KMS-11 (cell line): ENCODE data around the gene DRD4.

Experiments
- H2AFZ ChIP-seq: fragments of 200-600 bp; sonication (generic); 2 replicates; pipeline ENCODE4 v1.6.1; 2016; ENCODE audit warnings: antibody characterized with exemption, mixed run types, low read depth
- H3K27ac ChIP-seq: fragments of 200-600 bp; sonication (generic); 2 replicates; pipeline ENCODE4 v1.6.1; 2016; ENCODE audit warnings: mild to moderate bottlenecking, mixed run types
- H3K27me3 ChIP-seq: fragments of 200-600 bp; sonication (generic); 2 replicates; pipeline ENCODE4 v1.6.1; 2017; ENCODE audit warnings: mild to moderate bottlenecking, low read depth, mixed run types, moderate library complexity; ENCODE audit not compliant: insufficient read depth
- H3K36me3 ChIP-seq: fragments of 200-600 bp; sonication (generic); 2 replicates; pipeline ENCODE4 v1.6.1; 2017; ENCODE audit warnings: mild to moderate bottlenecking, mixed run types; ENCODE audit not compliant: insufficient read depth
- H3K4me1 ChIP-seq: fragments of 200-600 bp; sonication (generic); 2 replicates; pipeline ENCODE4 v1.6.1; 2016; ENCODE audit warnings: mild to moderate bottlenecking, low read depth, mixed run types; ENCODE audit not compliant: poor library complexity, severe bottlenecking
- H3K4me2 ChIP-seq: fragments of 200-600 bp; sonication (generic); 2 replicates; pipeline ENCODE4 v1.7.0; 2016; ENCODE audit warnings: mild to moderate bottlenecking, mixed run types
- H3K4me3 ChIP-seq: fragments of 200-600 bp; sonication (generic); IDR thresholded peaks from 2 replicates; pipeline ENCODE4 v1.6.1; 2017; ENCODE audit warnings: low read depth, low read length, mixed read lengths; ENCODE audit not compliant: insufficient read depth
- H3K79me2 ChIP-seq: fragments of 200-600 bp; sonication (generic); 2 replicates; pipeline ENCODE4 v1.6.1; 2016; ENCODE audit warnings: low read depth, mixed run types; ENCODE audit not compliant: insufficient read depth
- H3K9ac ChIP-seq: fragments of 200-600 bp; sonication (generic); 2 replicates; pipeline ENCODE4 v1.6.1; 2016; ENCODE audit warnings: mild to moderate bottlenecking, mixed run types
- H4K20me1 ChIP-seq: fragments of 200-600 bp; sonication (generic); 2 replicates; pipeline ENCODE4 v1.6.1; 2016; ENCODE audit warnings: mild to moderate bottlenecking, mixed run types; ENCODE audit not compliant: insufficient read depth
- CTCF ChIP-seq: fragments of 200-600 bp; sonication (generic); conservative IDR thresholded peaks from 2 replicates; pipeline ENCODE4 v1.6.1; 2017; ENCODE audit warnings: low read depth, mild to moderate bottlenecking, antibody characterized with exemption, low read length, moderate library complexity, mixed read lengths

Gene DRD4

GRCh38 chr11:595400-595799 lies 41.7 kb upstream of the DRD4 start:
- Histone ChIP-seq H3K4me1 (peaks cover 25% of the 10 kb centered on the region), H3K9ac (no peak overlapping the region), H4K20me1 (no peaks in the 10 kb centered on the region), H3K27me3 (no peaks in the 10 kb centered on the region), H3K36me3 (peaks cover 6% of the 10 kb centered on the region; the same call in 1 of the 2 replicates), H3K4me3 (no peak overlapping the region), H3K4me2 (peak overlapping the region; percentile 16; the same call in 1 of the 2 replicates), H3K27ac (no peak overlapping the region; the same call in 1 of the 2 replicates), H3K79me2 (no peaks in the 10 kb centered on the region), H2AFZ (no peak overlapping the region)
- no peak for TF ChIP-seq CTCF

- H3K4me1 ChIP-seq = peaks cover 25% of the 10 kb centered on the region
- no peaks in the 10 kb centered on the region for H3K27me3 ChIP-seq
- H3K9ac ChIP-seq = no peak overlapping the region
- H3K27ac ChIP-seq = peak overlapping the region; percentile 38; the same call in 1 of the 2 replicates
- H3K79me2 ChIP-seq = no peaks in the 10 kb centered on the region
- H3K4me2 ChIP-seq = peak overlapping the region; percentile 16; the same call in 1 of the 2 replicates
- no peak overlapping the region for H3K4me3 ChIP-seq
- peaks cover 6% of the 10 kb centered on the region; the same call in 1 of the 2 replicates for H3K36me3 ChIP-seq
- no peaks in the 10 kb centered on the region for H4K20me1 ChIP-seq
- no peak overlapping the region for H2AFZ ChIP-seq
- TF ChIP-seq CTCF = no peak
Observed at GRCh38 chr11:596374-596773, 40.7 kb upstream of the DRD4 start.

GRCh38 chr11:597166-597725 lies 39.8 kb upstream of the DRD4 start:
- Histone ChIP-seq H3K36me3 (peaks cover 6% of the 10 kb centered on the region; the same call in 1 of the 2 replicates), H3K4me2 (no peak overlapping the region), H3K4me1 (peaks cover 25% of the 10 kb centered on the region), H4K20me1 (no peaks in the 10 kb centered on the region), H3K79me2 (no peaks in the 10 kb centered on the region), H2AFZ (no peak overlapping the region), H3K27ac (no peak overlapping the region), H3K9ac (no peak overlapping the region), H3K27me3 (no peaks in the 10 kb centered on the region), H3K4me3 (no peak overlapping the region)
- no peak for TF ChIP-seq CTCF

- Histone ChIP-seq H3K36me3 (peaks cover under 1% of the 10 kb centered on the region; the same call in 1 of the 2 replicates), H3K4me1 (peaks cover 25% of the 10 kb centered on the region), H3K9ac (no peak overlapping the region), H3K4me3 (no peak overlapping the region), H2AFZ (no peak overlapping the region), H3K27ac (no peak overlapping the region), H3K4me2 (no peak overlapping the region), H3K27me3 (no peaks in the 10 kb centered on the region), H3K79me2 (no peaks in the 10 kb centered on the region), H4K20me1 (no peaks in the 10 kb centered on the region)
- no peak for TF ChIP-seq CTCF
Observed at GRCh38 chr11:598005-598680, 38.9 kb upstream of the DRD4 start.
